ENCODE measurements around the gene SCN1B.

Gene SCN1B

DNA sequence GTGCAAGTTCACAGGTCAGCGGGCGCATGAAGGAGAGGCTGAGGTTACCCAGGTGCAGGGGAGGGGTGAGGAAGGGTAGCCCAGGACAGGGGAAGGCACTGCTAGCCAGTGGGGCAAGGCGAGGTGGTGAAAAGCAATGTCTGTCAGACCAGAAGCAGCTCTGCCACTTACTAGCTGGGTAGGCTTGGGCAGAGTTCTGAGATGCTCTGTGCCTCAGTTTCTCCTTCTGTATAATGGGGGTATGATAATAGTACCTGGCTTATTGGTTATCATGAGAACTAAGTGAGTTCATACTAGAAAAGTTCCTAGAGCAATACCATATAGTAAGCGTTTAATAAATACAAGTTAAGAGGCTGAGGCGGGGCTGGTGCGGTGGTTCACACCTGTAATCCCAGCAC, 14.3 kb upstream of the SCN1B start:
- H3K4me1 ChIP-seq (ENCODE audit: control insufficient read depth, insufficient read depth, low read length) = no peaks in the 10 kb centered on the region
- H3K27ac ChIP-seq (ENCODE audit: extremely low read depth, low read depth, low read length) = no peak overlapping the region
- no peaks in the 10 kb centered on the region for H3K9me3 ChIP-seq (ENCODE audit: control insufficient read depth, insufficient read depth, low read depth, low read length)
- POLR2A ChIA-PET = interaction anchor here (1.8 kb wide), 1 partner anchor 12 kb away, joined by 10 read pairs; no protein-coding TSS in a partner anchor
- CTCF ChIA-PET = interaction anchor here (1.4 to 9.0 kb wide), 2 partner anchors 43 to 178 kb away, joined by 3 to 96 read pairs; no protein-coding TSS in a partner anchor
- H3K4me3 ChIP-seq (ENCODE audit: low read depth, low read length) = no peak overlapping the region
- H3K36me3 ChIP-seq (ENCODE audit: control insufficient read depth in 2 of 2, insufficient read depth in 1 of 2, low read length in 2 of 2) = peaks cover 96 to 100% of the 10 kb centered on the region in 2 experiments
- TF ChIP-seq ZNF660 (tag by site-specific recombination; IDR thresholded peaks at IDR 0.05) (no peak), ZNF544 (tag by site-specific recombination; IDR thresholded peaks at IDR 0.05) (no peak), ZNF600 (tag by site-specific recombination; IDR thresholded peaks at IDR 0.05) (no peak), BCL11A (tag by site-specific recombination; IDR thresholded peaks at IDR 0.05; ENCODE audit: low read depth) (no peak), ZNF629 (tag by site-specific recombination; IDR thresholded peaks at IDR 0.05) (no peak)
- TF ChIP-seq, protein P1, sequence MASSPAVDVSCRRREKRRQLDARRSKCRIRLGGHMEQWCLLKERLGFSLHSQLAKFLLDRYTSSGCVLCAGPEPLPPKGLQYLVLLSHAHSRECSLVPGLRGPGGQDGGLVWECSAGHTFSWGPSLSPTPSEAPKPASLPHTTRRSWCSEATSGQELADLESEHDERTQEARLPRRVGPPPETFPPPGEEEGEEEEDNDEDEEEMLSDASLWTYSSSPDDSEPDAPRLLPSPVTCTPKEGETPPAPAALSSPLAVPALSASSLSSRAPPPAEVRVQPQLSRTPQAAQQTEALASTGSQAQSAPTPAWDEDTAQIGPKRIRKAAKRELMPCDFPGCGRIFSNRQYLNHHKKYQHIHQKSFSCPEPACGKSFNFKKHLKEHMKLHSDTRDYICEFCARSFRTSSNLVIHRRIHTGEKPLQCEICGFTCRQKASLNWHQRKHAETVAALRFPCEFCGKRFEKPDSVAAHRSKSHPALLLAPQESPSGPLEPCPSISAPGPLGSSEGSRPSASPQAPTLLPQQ (tag by site-specific recombination; IDR thresholded peaks at IDR 0.05) = no peak

DNA sequence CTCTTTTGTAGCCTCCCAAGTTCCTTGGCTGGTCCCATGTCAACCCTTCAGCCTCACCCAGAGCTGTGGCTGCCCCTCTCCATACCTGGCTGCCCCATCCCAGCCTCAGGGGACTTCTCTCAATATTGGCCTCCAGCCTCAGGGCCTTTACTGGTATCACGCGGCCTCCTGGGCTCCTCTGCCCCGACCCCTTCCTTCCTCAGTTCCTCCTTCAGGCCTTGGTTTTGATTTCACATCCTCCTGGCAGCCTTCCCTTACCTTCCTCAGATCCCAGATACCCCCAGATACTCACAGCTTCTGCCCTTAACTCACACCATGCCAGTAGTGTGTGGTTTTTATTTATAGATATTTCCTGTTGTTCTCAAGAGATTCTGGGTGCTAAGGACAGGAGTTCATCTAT, 12.8 kb upstream of the SCN1B start:
- Histone ChIP-seq H3K9me3 (ENCODE audit: control insufficient read depth, insufficient read depth, low read depth, low read length) (no peaks in the 10 kb centered on the region), H3K36me3 (ENCODE audit: control insufficient read depth in 2 of 2, insufficient read depth in 1 of 2, low read length in 2 of 2) (peaks cover 96 to 100% of the 10 kb centered on the region in 2 experiments), H3K4me1 (ENCODE audit: control insufficient read depth, insufficient read depth, low read length) (no peaks in the 10 kb centered on the region), H3K27ac (ENCODE audit: extremely low read depth, low read depth, low read length) (no peak overlapping the region), H3K4me3 (ENCODE audit: low read depth, low read length) (no peak overlapping the region)
- TF ChIP-seq, protein P2, sequence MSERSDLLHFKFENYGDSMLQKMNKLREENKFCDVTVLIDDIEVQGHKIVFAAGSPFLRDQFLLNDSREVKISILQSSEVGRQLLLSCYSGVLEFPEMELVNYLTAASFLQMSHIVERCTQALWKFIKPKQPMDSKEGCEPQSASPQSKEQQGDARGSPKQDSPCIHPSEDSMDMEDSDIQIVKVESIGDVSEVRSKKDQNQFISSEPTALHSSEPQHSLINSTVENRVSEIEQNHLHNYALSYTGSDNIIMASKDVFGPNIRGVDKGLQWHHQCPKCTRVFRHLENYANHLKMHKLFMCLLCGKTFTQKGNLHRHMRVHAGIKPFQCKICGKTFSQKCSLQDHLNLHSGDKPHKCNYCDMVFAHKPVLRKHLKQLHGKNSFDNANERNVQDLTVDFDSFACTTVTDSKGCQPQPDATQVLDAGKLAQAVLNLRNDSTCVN (tag by site-specific recombination; optimal IDR thresholded peaks at IDR 0.05) = no peak
- TF ChIP-seq TCF7L2 (IDR thresholded peaks at IDR 0.05; ENCODE audit: borderline replicate concordance, low read depth, low read length) (no peak), ZNF777 (tag by site-specific recombination; IDR thresholded peaks at IDR 0.05; ENCODE audit: borderline replicate concordance) (no peak), ZNF423 (tag by site-specific recombination; IDR thresholded peaks at IDR 0.05) (no peak), ZNF529 (tag by site-specific recombination; IDR thresholded peaks at IDR 0.05; ENCODE audit: insufficient replicate concordance) (no peak)
- TF ChIP-seq, protein P3, sequence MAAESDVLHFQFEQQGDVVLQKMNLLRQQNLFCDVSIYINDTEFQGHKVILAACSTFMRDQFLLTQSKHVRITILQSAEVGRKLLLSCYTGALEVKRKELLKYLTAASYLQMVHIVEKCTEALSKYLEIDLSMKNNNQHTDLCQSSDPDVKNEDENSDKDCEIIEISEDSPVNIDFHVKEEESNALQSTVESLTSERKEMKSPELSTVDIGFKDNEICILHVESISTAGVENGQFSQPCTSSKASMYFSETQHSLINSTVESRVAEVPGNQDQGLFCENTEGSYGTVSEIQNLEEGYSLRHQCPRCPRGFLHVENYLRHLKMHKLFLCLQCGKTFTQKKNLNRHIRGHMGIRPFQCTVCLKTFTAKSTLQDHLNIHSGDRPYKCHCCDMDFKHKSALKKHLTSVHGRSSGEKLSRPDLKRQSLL (tag by site-specific recombination; IDR thresholded peaks at IDR 0.05) = no peak
- CTCF ChIA-PET = interaction anchor here (0.6 to 9.0 kb wide), 7 partner anchors 17 to 173 kb away, joined by 3 to 96 read pairs (median 3); partner anchors contain the start of gene GRAMD1A
- POLR2A ChIA-PET = interaction anchor here (1.8 kb wide), 1 partner anchor 10 kb away, joined by 10 read pairs; no protein-coding TSS in a partner anchor

DNA sequence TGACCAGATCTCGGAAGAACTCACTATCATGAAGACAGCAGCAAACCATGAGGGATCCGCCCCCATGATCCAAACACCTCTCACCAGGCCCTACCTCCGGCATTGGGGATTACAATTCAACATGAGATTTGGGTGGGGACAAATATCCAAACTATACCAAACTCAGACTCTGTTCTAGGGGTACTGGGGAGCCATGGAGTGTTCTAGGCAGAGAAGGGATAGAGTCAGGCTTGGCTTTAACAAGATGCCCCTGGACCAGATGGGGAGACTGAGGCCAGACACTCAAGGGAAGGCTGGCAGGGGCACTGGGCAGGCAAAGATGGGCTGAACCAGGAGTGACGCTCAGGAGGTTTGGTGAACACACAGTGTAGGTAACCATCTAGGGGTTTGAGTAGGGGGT, 11.9 kb upstream of the SCN1B start:
- no peaks in the 10 kb centered on the region for H3K4me1 ChIP-seq (ENCODE audit: control insufficient read depth, insufficient read depth, low read length)
- H3K4me3 ChIP-seq (ENCODE audit: low read depth, low read length) = no peak overlapping the region
- H3K9me3 ChIP-seq (ENCODE audit: control insufficient read depth, insufficient read depth, low read depth, low read length) = no peaks in the 10 kb centered on the region
- CTCF ChIA-PET = interaction anchor here (0.5 to 0.7 kb wide), 3 partner anchors 42 to 180 kb away, joined by 3 to 5 read pairs (median 3); no protein-coding TSS in a partner anchor
- H3K27ac ChIP-seq (ENCODE audit: extremely low read depth, low read depth, low read length) = no peak overlapping the region
- H3K36me3 ChIP-seq (ENCODE audit: control insufficient read depth in 2 of 2, insufficient read depth in 1 of 2, low read length in 2 of 2) = peaks cover 98 to 100% of the 10 kb centered on the region in 2 experiments
- TF ChIP-seq TCF7L2 (IDR thresholded peaks at IDR 0.05; ENCODE audit: borderline replicate concordance, low read depth, low read length) (no peak), ZNF169 (tag by site-specific recombination; IDR thresholded peaks at IDR 0.05) (no peak), ZBTB21 (tag by site-specific recombination; IDR thresholded peaks at IDR 0.05) (no peak), ZNF776 (tag by site-specific recombination; IDR thresholded peaks at IDR 0.05; ENCODE audit: borderline replicate concordance) (no peak), ZNF16 (tag by site-specific recombination; IDR thresholded peaks at IDR 0.05; ENCODE audit: low read depth) (peak; percentile 96)
- TF ChIP-seq, protein P4, sequence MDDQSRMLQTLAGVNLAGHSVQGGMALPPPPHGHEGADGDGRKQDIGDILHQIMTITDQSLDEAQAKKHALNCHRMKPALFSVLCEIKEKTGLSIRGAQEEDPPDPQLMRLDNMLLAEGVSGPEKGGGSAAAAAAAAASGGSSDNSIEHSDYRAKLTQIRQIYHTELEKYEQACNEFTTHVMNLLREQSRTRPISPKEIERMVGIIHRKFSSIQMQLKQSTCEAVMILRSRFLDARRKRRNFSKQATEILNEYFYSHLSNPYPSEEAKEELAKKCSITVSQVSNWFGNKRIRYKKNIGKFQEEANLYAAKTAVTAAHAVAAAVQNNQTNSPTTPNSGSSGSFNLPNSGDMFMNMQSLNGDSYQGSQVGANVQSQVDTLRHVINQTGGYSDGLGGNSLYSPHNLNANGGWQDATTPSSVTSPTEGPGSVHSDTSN (CRISPR knock-in tag; IDR thresholded peaks at IDR 0.05) = no peak
- POLR2A ChIA-PET = no interaction called here

All from HEK293 (cell line).